ENCODE measurements around the gene MAPT. TPM values are rescaled to one million over a fixed set of nuclear protein-coding genes. Genes with fewer than 3 reads are reported as not detected.

Gene MAPT
- total RNA-seq, 3 donors from 2014 or later (not counting 1 experiment from before 2014, with no cell fraction given): 0.14 to 1.3 (median 0.58) TPM

DNA sequence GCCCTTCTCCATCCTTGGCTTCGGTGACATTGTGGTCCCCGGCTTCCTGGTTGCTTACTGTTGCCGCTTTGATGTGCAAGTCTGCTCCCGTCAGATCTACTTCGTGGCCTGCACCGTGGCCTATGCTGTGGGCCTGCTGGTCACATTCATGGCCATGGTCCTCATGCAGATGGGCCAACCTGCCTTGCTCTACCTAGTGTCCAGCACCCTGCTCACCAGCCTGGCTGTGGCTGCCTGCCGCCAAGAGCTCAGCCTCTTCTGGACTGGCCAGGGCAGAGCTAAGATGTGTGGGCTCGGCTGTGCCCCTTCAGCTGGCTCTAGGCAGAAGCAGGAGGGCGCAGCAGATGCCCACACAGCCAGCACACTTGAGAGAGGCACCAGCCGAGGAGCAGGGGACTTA, 48.1 kb upstream of the MAPT start:
- WGBS (ENCODE audit: insufficient coverage): 82% methylated on average over 10 of the region's 10 CpGs
- H3K27ac Mint-ChIP-seq: no peak overlapping the region

DNA sequence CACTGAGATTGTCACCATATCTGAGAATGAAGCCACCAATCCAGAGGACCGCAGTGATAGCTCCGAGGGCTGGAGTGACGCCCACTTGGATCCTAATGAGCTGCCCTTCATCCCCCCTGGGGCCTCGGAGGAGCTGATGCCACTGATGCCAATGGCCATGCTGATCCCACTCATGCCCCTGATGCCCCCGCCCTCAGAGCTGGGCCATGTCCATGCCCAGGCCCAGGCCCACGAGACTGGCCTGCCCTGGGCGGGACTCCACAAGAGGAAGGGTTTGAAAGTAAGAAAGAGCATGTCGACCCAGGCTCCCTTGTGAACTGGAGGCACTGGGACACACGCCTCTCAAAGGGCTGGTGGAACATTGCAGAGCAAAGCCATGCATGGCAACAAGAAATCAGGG, 47.7 kb upstream of the MAPT start:
- no peaks in the 10 kb centered on the region for H3K4me1 ChIP-seq (ENCODE audit: control insufficient read depth, insufficient read depth, low read length)
- H3K36me3 Mint-ChIP-seq: no peaks in the 10 kb centered on the region
- H3K9me3 ChIP-seq (ENCODE audit: control insufficient read depth, insufficient read depth, low read length): no peaks in the 10 kb centered on the region
- no peak overlapping the region for H3K4me3 Mint-ChIP-seq
- ATAC-seq (no peak), DNase-seq (no peak)
- no peaks in the 10 kb centered on the region for H3K9me3 Mint-ChIP-seq
- no peak overlapping the region for H3K27ac Mint-ChIP-seq
- TF ChIP-seq, protein P1, sequence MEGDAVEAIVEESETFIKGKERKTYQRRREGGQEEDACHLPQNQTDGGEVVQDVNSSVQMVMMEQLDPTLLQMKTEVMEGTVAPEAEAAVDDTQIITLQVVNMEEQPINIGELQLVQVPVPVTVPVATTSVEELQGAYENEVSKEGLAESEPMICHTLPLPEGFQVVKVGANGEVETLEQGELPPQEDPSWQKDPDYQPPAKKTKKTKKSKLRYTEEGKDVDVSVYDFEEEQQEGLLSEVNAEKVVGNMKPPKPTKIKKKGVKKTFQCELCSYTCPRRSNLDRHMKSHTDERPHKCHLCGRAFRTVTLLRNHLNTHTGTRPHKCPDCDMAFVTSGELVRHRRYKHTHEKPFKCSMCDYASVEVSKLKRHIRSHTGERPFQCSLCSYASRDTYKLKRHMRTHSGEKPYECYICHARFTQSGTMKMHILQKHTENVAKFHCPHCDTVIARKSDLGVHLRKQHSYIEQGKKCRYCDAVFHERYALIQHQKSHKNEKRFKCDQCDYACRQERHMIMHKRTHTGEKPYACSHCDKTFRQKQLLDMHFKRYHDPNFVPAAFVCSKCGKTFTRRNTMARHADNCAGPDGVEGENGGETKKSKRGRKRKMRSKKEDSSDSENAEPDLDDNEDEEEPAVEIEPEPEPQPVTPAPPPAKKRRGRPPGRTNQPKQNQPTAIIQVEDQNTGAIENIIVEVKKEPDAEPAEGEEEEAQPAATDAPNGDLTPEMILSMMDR (IDR thresholded peaks at IDR 0.05): no peak
- no peak overlapping the region for H3K4me3 ChIP-seq (ENCODE audit: low read length)
- peaks cover 0 to 3% of the 10 kb centered on the region in 2 donors for H3K27me3 Mint-ChIP-seq (ENCODE audit: low read depth in 2 of 2)
- 81% methylated on average over 9 of the region's 9 CpGs for WGBS (ENCODE audit: insufficient coverage)
- H3K4me1 Mint-ChIP-seq: no peaks in the 10 kb centered on the region
- intact Hi-C loops (cut with micrococcal nuclease): no loop called here
- no peak overlapping the region for H3K27ac ChIP-seq (ENCODE audit: low read length)
- no peaks in the 10 kb centered on the region for H3K27me3 ChIP-seq (ENCODE audit: control insufficient read depth, insufficient read depth, low read length)
- no peaks in the 10 kb centered on the region for H3K36me3 ChIP-seq (ENCODE audit: control insufficient read depth, insufficient read depth, low read length)

More for the DNA sequence above, 48.1 kb upstream of the MAPT start:
- DNase-seq (no peak), ATAC-seq (no peak)
- TF ChIP-seq, protein P1 (IDR thresholded peaks at IDR 0.05): no peak
- H3K4me1 Mint-ChIP-seq: no peaks in the 10 kb centered on the region
- no peak overlapping the region for H3K4me3 Mint-ChIP-seq
- Histone ChIP-seq H3K36me3 (ENCODE audit: control insufficient read depth, insufficient read depth, low read length) (no peaks in the 10 kb centered on the region), H3K4me3 (ENCODE audit: low read length) (no peak overlapping the region), H3K4me1 (ENCODE audit: control insufficient read depth, insufficient read depth, low read length) (no peaks in the 10 kb centered on the region), H3K9me3 (ENCODE audit: control insufficient read depth, insufficient read depth, low read length) (no peaks in the 10 kb centered on the region), H3K27ac (ENCODE audit: low read length) (no peak overlapping the region), H3K27me3 (ENCODE audit: control insufficient read depth, insufficient read depth, low read length) (no peaks in the 10 kb centered on the region)
- peaks cover 0 to 4% of the 10 kb centered on the region in 2 donors for H3K27me3 Mint-ChIP-seq (ENCODE audit: low read depth in 2 of 2)
- intact Hi-C loops (cut with micrococcal nuclease): no loop called here
- H3K9me3 Mint-ChIP-seq: no peaks in the 10 kb centered on the region
- H3K36me3 Mint-ChIP-seq: no peaks in the 10 kb centered on the region

DNA sequence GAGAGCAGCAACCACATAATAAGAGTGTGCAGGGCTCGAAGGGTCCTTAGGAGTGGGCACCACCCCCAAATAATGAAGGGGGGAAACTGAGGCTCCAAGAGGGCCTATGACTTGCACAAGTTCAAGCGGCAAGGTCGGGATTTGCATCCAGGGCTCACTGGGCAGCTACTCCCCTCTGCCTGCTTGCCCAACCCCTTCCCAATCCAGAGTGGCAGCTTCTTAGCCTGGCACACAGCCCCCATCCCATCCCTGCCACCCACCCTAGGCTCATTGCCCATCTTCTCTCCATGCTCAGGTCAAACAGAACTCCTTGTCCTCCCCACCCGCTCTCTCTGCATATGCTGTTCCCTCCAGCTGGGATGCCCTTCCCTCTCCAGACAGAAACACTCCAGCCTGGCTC, 47.3 kb upstream of the MAPT start:
- DNase-seq (no peak), ATAC-seq (no peak)
- H3K36me3 Mint-ChIP-seq: no peaks in the 10 kb centered on the region
- Histone ChIP-seq H3K27me3 (ENCODE audit: control insufficient read depth, insufficient read depth, low read length) (no peaks in the 10 kb centered on the region), H3K4me1 (ENCODE audit: control insufficient read depth, insufficient read depth, low read length) (no peaks in the 10 kb centered on the region), H3K27ac (ENCODE audit: low read length) (no peak overlapping the region), H3K36me3 (ENCODE audit: control insufficient read depth, insufficient read depth, low read length) (no peaks in the 10 kb centered on the region), H3K4me3 (ENCODE audit: low read length) (no peak overlapping the region), H3K9me3 (ENCODE audit: control insufficient read depth, insufficient read depth, low read length) (no peaks in the 10 kb centered on the region)
- no peaks in the 10 kb centered on the region for H3K9me3 Mint-ChIP-seq
- H3K27me3 Mint-ChIP-seq (ENCODE audit: low read depth in 2 of 2): peaks cover 0 to 3% of the 10 kb centered on the region in 2 donors
- TF ChIP-seq, protein P1 (IDR thresholded peaks at IDR 0.05): no peak
- 86% methylated on average over 4 of the region's 4 CpGs for WGBS (ENCODE audit: insufficient coverage)
- H3K4me1 Mint-ChIP-seq: no peaks in the 10 kb centered on the region
- H3K27ac Mint-ChIP-seq: no peak overlapping the region
- H3K4me3 Mint-ChIP-seq: no peak overlapping the region
- intact Hi-C loops (cut with micrococcal nuclease): no loop called here

DNA sequence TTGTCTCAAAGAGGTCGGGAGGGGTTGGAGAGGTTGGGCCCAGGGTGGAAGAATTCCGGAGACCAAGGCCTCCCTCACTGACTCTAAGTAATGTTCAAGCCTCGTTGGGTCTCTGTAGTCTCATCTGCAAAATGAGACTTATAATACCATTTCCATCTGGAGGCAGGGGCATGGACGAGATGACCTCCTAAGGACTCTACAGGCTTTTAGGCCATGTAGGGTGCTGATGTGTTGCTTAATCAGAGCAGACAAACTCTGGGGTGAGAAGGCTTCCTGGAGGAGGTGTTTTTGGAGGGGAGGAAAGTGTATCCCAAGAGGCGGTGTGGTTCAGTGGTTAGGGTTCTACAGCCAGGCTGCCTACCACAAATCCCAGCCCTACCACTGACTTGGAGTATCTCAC, 46.6 kb upstream of the MAPT start:
- 78% methylated on average over 4 of the region's 5 CpGs for WGBS (ENCODE audit: insufficient coverage)
- H3K4me1 Mint-ChIP-seq: peaks cover 0 to 4% of the 10 kb centered on the region in 2 donors
- Histone ChIP-seq H3K4me1 (ENCODE audit: control insufficient read depth, insufficient read depth, low read length) (no peaks in the 10 kb centered on the region), H3K27me3 (ENCODE audit: control insufficient read depth, insufficient read depth, low read length) (no peaks in the 10 kb centered on the region), H3K4me3 (ENCODE audit: low read length) (no peak overlapping the region), H3K36me3 (ENCODE audit: control insufficient read depth, insufficient read depth, low read length) (no peaks in the 10 kb centered on the region), H3K9me3 (ENCODE audit: control insufficient read depth, insufficient read depth, low read length) (no peaks in the 10 kb centered on the region), H3K27ac (ENCODE audit: low read length) (no peak overlapping the region)
- H3K27me3 Mint-ChIP-seq (ENCODE audit: low read depth in 2 of 2): peaks cover 0 to 6% of the 10 kb centered on the region in 2 donors
- TF ChIP-seq, protein P1 (IDR thresholded peaks at IDR 0.05): no peak
- no peak for DNase-seq
- no peaks in the 10 kb centered on the region for H3K36me3 Mint-ChIP-seq
- no peak overlapping the region for H3K27ac Mint-ChIP-seq
- intact Hi-C loops (cut with micrococcal nuclease): no loop called here
- H3K4me3 Mint-ChIP-seq: no peak overlapping the region
- ATAC-seq: no peak
- no peaks in the 10 kb centered on the region for H3K9me3 Mint-ChIP-seq

Measured in natural killer cell (primary cell).